HAP-1 (cell line): ENCODE results near the gene GRM8.

Source experiments
- DNase-seq, 2 experiments: peaks; one replicate each; pipeline ENCODE4 v3.0.0-alpha.2; 2016 to 2020; ENCODE audit warnings: low spot score in 2 of 2
- H3K27me3 ChIP-seq: fragments of 250-450 bp; sonication (Bioruptor Pico); 2 replicates; pipeline ENCODE4 v1.5.1; 2020; ENCODE audit warnings: low read depth, mild to moderate bottlenecking, moderate library complexity
- H3K36me3 ChIP-seq: fragments of 250-450 bp; sonication (Bioruptor Pico); replicated peaks from 2 replicates; pipeline ENCODE4 v1.5.1; 2020; ENCODE audit warnings: mild to moderate bottlenecking
- H3K4me1 ChIP-seq: fragments of 250-450 bp; sonication (Bioruptor Pico); 2 replicates; pipeline ENCODE4 v1.5.1; 2020; ENCODE audit warnings: mild to moderate bottlenecking
- H3K4me3 ChIP-seq: fragments of 250-450 bp; sonication (Bioruptor Pico); 2 replicates; pipeline ENCODE4 v1.5.1; 2020; ENCODE audit warnings: mild to moderate bottlenecking, moderate library complexity
- H3K9me3 ChIP-seq: fragments of 250-450 bp; sonication (Bioruptor Pico); 2 replicates; pipeline ENCODE4 v1.5.1; 2020; ENCODE audit warnings: mild to moderate bottlenecking, moderate library complexity
- in situ Hi-C: fragments of 300-500 bp; cut with MboI; formaldehyde crosslinking; loops from 3 replicates; pipeline ENCODE4 v1.14.3; 2020; ENCODE audit warnings: low sequenced_read_pairs, inconsistent platforms, mixed read lengths

The GRM8 gene

DNA sequence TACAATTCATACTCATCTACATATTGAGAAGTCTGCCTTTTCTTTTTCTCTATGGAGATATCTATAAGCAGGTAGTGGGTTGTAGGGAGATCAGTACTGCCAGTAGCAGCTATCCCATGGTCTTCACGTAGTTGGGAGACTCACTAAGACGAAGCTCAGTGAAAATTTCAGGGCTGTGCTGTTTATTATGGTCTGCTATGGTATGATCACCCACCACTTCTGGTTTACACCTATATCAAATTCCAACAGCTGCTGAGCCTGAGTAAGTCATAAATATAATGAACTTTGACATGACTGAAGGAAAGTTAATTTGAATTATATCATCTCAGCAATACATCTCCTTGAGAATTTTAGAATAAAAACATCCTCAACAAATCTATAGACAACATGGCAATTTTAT lies 741.7 kb downstream of the GRM8 start:
- H3K9me3 ChIP-seq = no peaks in the 10 kb centered on the region
- in situ Hi-C loops = no loop called here
- no peak overlapping the region for H3K4me3 ChIP-seq
- DNase-seq = no peak
- H3K27me3 ChIP-seq = no peaks in the 10 kb centered on the region
- H3K4me1 ChIP-seq = 0 out of 2 replicates have a peak, but pooled peaks cover 4% of the 10 kb centered on the region
- no peaks in the 10 kb centered on the region for H3K36me3 ChIP-seq

DNA sequence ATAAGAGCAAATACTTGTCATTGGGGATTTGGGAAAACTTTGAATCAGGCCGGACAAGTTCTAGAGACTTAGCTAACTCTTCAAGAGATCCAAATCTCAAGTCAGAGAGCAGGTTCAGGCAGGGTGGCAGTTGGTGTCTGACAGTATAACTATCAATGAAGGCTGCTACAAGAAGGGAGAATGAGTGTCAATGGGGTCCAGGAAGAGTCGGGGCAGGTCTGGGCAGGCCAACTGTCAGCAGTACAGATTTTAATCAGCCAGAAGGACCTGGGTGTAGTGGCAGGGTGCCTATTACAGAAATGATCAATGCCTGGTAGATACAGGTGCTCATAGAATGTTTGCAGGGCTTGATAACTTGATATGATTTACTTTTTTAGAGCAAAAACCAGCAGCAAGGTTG lies 751.1 kb downstream of the GRM8 start:
- Histone ChIP-seq H3K27me3 (no peaks in the 10 kb centered on the region), H3K4me1 (no peaks in the 10 kb centered on the region), H3K36me3 (no peaks in the 10 kb centered on the region), H3K4me3 (no peak overlapping the region), H3K9me3 (no peaks in the 10 kb centered on the region)
- in situ Hi-C loops = no loop called here
- DNase-seq = no peak

DNA sequence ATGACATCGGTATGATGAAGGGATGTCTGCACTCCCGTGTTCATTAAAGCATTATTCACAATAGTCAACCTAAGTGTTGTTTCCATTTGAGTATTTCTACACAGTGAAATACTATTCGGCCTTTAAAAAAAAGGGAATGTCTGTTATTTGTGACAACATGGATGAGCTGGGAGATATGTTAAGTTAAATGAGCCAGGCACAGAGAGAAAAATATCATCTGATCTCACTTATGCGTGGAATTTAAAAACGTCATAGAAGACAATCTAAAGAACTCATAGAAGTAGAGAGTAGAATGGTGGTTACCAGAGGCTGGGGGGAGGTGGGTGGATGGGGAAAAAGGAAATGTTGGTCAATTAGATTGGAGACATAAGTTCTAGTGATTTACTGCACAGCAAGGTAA lies 753.3 kb downstream of the GRM8 start:
- Histone ChIP-seq H3K4me1 (no peaks in the 10 kb centered on the region), H3K27me3 (no peaks in the 10 kb centered on the region), H3K9me3 (no peaks in the 10 kb centered on the region), H3K4me3 (no peak overlapping the region), H3K36me3 (no peaks in the 10 kb centered on the region)
- no peak for DNase-seq
- in situ Hi-C loops = no loop called here

DNA sequence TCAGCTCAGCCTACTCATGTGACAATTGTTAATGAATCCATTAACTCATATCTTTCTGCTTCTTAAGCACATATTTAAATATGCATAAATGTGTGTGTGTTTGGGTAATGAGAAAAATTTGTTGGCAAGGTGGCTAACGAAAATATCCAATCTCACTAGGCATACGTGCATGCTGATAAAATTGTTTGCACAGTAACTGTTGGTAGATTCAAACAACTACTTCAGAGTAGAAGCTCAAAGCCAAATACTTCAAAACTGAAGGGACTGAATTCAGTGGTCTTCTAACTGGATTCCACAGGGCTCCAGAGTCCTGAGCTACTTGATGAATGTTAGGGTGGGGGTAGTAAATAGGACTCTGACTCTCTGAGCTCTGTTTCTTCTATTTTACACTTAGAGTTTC lies 757.0 kb downstream of the GRM8 start:
- Histone ChIP-seq H3K9me3 (no peaks in the 10 kb centered on the region), H3K36me3 (no peaks in the 10 kb centered on the region), H3K4me3 (no peak overlapping the region), H3K4me1 (no peaks in the 10 kb centered on the region; the same call in 1 of the 2 replicates), H3K27me3 (no peaks in the 10 kb centered on the region)
- no peak for DNase-seq
- in situ Hi-C loops = no loop called here

DNA sequence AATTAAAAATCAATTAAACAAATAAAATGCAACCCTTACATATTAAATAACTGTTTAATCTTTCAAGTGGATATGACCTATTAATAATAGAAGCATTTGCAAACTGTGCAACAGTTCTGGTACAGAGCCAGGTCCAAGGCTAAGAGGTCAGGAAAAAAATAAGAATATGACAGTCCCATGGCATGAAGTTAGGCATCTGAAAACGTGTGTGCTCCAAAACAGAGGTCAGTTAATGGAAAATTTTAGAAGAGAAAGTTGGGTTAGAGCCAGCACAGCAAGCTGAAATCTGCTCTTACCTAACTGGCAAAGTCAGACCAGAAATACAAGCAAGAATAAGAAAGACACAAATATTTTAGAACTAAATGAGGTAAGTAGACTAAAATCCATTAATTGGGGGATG lies 757.7 kb downstream of the GRM8 start:
- Histone ChIP-seq H3K4me3 (no peak overlapping the region), H3K9me3 (no peaks in the 10 kb centered on the region), H3K4me1 (no peaks in the 10 kb centered on the region; the same call in 1 of the 2 replicates), H3K27me3 (no peaks in the 10 kb centered on the region), H3K36me3 (no peaks in the 10 kb centered on the region)
- in situ Hi-C loops = no loop called here
- DNase-seq = no peak

DNA sequence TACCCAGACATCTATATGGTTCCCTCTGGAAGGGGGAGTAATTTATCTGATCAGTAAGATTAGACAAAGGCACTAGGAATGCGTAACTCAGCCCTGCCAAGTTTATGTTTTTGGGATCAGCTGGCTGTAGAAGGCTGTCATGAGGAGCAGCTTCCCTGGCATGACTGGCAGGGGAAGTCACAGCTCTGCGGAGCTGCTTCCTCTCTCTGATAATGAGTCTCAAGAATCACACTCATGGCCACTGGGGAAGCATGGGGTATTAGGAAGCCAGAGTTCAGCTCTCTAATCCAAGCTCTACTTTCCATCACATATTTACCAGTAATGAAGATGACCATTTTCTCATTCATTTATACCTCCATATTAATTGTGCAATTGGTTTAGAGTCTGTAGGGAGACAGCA lies 758.9 kb downstream of the GRM8 start:
- Histone ChIP-seq H3K36me3 (no peaks in the 10 kb centered on the region), H3K9me3 (no peaks in the 10 kb centered on the region), H3K4me3 (no peak overlapping the region), H3K4me1 (no peaks in the 10 kb centered on the region; the same call in 1 of the 2 replicates), H3K27me3 (no peaks in the 10 kb centered on the region)
- DNase-seq = no peak
- in situ Hi-C loops = no loop called here

DNA sequence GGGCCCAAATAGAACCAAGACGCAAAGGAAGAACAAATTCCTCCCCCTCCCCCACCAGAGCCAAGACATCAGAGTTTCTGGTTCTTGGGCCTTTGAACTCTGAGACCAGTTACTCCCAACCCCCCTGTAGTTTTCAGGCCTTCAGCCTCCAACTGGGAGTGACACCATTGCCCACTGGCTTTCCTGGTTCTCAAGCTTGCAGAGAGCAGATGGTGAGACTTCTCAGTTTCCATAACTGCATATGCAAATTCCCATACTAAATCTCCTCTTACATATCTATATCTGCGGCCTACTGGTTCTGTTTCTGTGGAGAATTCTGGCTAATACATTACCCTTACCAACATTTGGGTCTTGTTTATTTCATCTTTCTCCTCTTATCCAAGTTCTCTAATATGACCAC lies 762.9 kb downstream of the GRM8 start:
- no peak overlapping the region for H3K4me3 ChIP-seq
- in situ Hi-C loops = no loop called here
- no peak for DNase-seq

DNA sequence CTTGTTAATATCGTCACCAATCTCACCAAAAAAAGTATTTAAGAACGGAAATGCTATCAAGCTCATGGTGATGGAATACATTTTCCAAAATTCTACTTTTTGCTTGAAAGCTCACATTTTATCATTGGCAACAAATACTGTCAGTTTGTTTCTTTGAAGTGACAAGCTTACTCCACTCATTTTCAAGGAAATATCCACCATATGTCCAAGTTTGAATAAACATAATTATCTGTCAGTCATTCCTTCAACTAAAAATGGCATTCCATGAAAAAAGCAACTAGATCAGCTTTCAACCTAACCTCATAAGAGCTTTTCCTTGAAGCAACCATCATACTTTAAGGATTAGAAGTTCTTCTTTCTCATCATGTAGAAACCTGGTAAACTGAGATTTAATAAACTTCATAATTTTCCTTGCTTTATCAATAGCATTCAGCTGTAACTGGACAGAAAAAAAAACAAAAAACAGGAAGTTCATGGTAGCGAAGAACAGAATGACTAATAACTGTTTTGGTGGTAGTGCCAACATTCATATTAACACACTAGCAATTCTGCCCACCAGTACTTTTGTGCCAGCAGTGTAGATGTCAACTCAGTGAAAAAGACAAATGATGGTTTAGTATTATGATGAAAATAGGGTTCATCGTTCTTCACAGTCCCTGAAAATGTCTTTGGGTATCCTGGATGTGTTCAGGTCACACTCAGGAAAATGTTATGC lies 764.9 kb downstream of the GRM8 start:
- in situ Hi-C loops = no loop called here
- DNase-seq = no peak
- Histone ChIP-seq H3K36me3 (no peaks in the 10 kb centered on the region), H3K4me3 (no peak overlapping the region), H3K27me3 (no peaks in the 10 kb centered on the region), H3K9me3 (no peaks in the 10 kb centered on the region), H3K4me1 (no peaks in the 10 kb centered on the region; the same call in 1 of the 2 replicates)

More for the DNA sequence above, 762.9 kb downstream of the GRM8 start:
- Histone ChIP-seq H3K27me3 (no peaks in the 10 kb centered on the region), H3K9me3 (no peaks in the 10 kb centered on the region), H3K36me3 (no peaks in the 10 kb centered on the region), H3K4me1 (no peaks in the 10 kb centered on the region; the same call in 1 of the 2 replicates)

DNA sequence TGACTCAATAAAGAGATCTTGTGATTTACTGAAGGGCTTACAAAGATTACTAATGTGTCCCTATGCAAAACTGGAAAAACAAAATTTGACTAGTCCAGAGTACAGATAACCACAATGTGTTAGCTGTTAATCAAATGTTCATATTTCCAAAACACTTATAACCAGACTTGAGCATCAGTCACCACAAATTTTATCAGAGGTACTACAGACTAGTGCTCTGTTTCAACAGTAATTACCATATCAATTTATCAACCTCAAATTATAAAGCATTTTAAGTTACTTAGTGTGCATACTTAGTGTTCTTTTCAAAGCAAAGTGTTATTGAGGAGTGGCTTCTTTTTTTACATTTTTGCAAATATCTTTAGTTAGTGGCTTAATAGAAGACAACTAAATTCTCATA lies 765.9 kb downstream of the GRM8 start:
- in situ Hi-C loops = no loop called here
- H3K9me3 ChIP-seq = no peaks in the 10 kb centered on the region
- H3K27me3 ChIP-seq = no peaks in the 10 kb centered on the region
- no peak for DNase-seq
- no peaks in the 10 kb centered on the region for H3K36me3 ChIP-seq
- no peaks in the 10 kb centered on the region; the same call in 1 of the 2 replicates for H3K4me1 ChIP-seq
- H3K4me3 ChIP-seq = no peak overlapping the region

DNA sequence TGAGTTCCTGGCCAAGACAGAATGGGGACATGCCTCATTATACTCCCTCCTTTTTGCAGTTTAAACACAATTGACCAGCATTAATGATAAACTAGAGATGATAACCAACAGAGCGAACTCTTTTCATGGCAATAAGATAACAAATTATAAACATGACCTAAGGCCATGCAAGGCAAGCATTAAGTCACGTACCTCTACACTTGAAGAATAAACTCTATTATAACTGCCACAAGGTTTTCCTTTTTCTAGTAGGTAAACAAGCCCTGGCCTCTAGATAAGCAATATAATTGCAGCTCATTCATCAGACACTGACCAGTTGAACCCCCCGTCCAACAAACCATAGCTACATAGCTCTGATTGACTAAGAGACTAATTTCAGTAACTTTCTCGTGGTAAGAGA lies 767.0 kb downstream of the GRM8 start:
- Histone ChIP-seq H3K4me1 (no peaks in the 10 kb centered on the region), H3K4me3 (no peak overlapping the region), H3K9me3 (no peaks in the 10 kb centered on the region), H3K27me3 (no peaks in the 10 kb centered on the region), H3K36me3 (no peaks in the 10 kb centered on the region)
- no peak for DNase-seq
- in situ Hi-C loops = no loop called here

DNA sequence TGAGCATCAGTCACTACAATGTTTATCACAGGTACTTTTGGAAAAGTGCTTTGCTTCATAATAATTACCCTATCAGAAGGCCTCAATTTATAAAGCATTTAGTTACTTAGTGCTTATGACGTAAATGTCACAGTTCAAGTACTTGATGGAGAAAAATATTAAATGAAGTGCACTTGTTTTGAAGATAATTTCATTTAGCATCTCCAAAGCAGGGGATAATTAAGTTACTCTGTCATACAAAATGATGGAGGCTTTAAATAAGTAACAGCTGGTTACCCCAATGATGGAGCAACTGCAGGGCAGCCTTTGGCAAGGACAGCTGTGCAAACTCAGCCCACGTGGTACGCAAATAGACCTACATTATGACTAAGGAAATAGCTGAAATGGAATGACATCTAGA lies 768.8 kb downstream of the GRM8 start:
- H3K4me3 ChIP-seq = no peak overlapping the region
- no peaks in the 10 kb centered on the region for H3K4me1 ChIP-seq
- no peaks in the 10 kb centered on the region for H3K36me3 ChIP-seq
- no peaks in the 10 kb centered on the region for H3K27me3 ChIP-seq
- H3K9me3 ChIP-seq = no peaks in the 10 kb centered on the region
- in situ Hi-C loops = no loop called here
- no peak for DNase-seq

DNA sequence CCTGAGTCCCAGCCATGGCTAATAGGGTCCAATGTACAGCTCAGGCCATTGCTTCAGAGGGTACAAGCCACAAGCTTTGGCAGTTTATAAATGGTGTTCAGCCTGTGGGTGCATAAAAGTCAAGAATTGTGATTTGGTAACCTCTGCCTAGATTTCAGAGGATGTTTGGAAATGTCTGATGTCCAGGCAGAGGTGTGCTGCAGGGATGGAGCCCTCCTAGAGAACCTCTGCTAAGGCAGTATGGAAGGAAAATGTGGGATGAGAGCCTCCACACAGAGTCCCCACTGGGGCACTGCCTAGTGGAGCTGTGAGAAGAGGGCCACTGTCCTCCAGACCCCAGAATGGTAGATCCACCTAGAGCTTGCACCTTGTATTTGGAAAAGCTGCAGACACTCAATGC lies 779.9 kb downstream of the GRM8 start:
- in situ Hi-C loops = no loop called here
- Histone ChIP-seq H3K4me1 (no peaks in the 10 kb centered on the region), H3K4me3 (no peak overlapping the region), H3K9me3 (peaks cover 11% of the 10 kb centered on the region), H3K36me3 (no peaks in the 10 kb centered on the region), H3K27me3 (no peaks in the 10 kb centered on the region)
- no peak for DNase-seq

DNA sequence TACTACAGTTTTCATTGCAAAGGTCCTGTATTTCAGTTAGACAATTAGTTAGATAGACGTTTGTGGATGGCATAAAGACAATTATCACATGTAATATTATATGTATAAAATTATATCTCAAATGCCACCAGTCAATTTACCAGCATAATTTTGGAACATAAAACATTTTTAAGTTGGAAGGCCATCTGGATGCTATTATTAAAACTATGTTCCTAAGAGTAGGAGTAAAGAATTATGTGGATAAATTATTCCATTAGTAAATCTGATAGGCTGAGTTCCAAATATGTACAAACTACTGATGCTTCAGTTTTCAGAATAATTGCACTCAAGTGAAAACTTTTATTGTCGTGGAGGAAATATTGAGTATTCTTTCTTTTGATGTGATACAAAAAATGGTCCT lies 790.3 kb downstream of the GRM8 start:
- no peak overlapping the region for H3K4me3 ChIP-seq
- no peaks in the 10 kb centered on the region for H3K4me1 ChIP-seq
- DNase-seq = no peak
- in situ Hi-C loops = no loop called here
- H3K27me3 ChIP-seq = no peaks in the 10 kb centered on the region
- no peaks in the 10 kb centered on the region for H3K9me3 ChIP-seq
- no peaks in the 10 kb centered on the region for H3K36me3 ChIP-seq

DNA sequence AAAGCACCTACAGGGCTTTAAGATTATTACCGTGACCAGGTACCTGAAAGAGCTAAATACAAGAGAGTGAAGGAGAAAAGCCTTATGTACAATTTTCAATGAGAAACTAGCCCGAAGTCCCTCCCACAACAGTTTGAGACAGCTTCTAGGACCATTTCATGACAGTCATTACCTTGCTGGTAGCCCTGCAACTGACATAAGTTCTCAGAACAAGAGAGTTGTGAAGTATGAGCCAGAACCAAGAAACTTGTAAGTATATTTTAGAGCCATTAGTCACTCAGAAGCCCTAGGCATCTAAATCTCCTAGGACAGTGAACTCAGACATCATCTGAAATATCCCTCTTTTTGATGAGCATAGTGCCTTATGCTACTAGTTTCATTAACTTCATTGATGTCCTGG lies 792.1 kb downstream of the GRM8 start:
- in situ Hi-C loops = no loop called here

DNA sequence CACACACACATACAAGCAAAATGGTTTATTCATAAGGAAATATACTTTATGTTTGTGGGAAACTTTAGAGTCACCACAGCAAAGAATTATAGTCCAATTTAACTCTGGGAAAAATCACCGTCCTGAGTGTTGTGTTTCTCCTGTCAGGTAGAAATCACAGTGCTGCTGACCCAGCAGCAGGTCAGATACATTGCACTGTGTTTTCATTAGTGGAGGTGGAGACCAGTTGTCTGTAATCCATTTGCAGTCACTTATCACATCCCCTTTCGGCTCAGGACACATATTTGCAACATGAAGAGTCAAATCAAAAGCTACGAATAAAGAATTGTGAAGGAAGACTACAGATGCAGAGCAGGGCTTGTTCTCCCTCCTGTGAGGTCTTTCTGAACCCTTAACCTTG lies 799.6 kb downstream of the GRM8 start:
- Histone ChIP-seq H3K36me3 (no peaks in the 10 kb centered on the region), H3K4me3 (no peak overlapping the region), H3K9me3 (no peaks in the 10 kb centered on the region), H3K27me3 (no peaks in the 10 kb centered on the region), H3K4me1 (peaks cover 13% of the 10 kb centered on the region)
- no peak for DNase-seq
- in situ Hi-C loops = no loop called here

More for the DNA sequence above, 792.1 kb downstream of the GRM8 start:
- no peaks in the 10 kb centered on the region for H3K27me3 ChIP-seq
- no peaks in the 10 kb centered on the region for H3K36me3 ChIP-seq
- no peaks in the 10 kb centered on the region for H3K4me1 ChIP-seq
- H3K4me3 ChIP-seq = no peak overlapping the region
- H3K9me3 ChIP-seq = no peaks in the 10 kb centered on the region
- no peak for DNase-seq
